HG03439 (cell line): Measurements from ENCODE around the gene GSTA5.
A peak's percentile ranks its signal among the peaks of the same experiment; 100 is the strongest.
"Not testable (repeated sequence)": the region's sequence is repeated elsewhere in the genome, so short reads cannot be mapped to it uniquely, and the experiment has no call there.

Source experiments
- ATAC-seq: cut with Tn5 transposase; IDR thresholded peaks from one replicate; pipeline ENCODE4 v1.9.1; 2021; ENCODE audit warnings: mild to moderate bottlenecking, moderate library complexity; ENCODE audit not compliant: unreplicated experiment

The GSTA5 gene

DNA sequence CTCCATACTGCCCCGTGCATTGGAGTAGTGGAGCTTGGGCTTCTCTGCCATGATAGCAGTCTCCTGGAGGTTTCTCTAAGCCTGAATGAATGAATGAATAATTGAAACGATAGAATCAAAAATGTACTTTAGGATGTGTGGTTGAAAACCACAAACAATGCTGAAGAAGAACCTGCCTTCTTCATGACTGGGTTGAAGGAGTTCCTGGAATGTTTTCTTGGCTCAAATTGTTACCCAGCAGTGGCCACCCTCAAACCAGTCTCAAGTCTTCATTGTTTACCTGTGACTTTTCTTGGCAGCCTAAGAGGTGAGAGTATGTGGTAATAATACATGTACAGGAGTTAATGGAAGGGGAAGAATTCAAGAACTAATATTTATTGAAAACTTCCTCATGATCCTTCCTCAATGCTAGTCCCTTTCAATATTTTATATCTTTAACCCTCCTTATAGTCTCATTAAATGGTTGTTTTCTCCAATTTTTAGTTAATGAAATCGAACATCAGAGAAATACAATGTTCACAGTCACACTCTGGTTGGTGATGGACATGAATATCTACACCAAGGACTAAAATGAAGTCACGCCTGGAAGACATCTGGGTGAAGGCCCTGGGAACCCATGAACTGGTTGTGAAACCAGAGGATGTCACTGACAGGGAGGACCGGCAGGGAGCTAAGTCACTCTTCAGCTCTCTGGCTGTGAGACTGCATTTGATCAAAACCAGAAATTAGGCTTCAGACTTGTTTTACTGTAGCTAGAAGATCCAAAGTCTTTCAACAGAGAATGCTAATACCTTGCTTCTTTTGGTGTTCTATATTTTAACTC lies at the start of gene GSTA5:
GSTA5 (minus strand) TSS at position 51 of the 823 bp plus-strand sequence.
- no peak for ATAC-seq

DNA sequence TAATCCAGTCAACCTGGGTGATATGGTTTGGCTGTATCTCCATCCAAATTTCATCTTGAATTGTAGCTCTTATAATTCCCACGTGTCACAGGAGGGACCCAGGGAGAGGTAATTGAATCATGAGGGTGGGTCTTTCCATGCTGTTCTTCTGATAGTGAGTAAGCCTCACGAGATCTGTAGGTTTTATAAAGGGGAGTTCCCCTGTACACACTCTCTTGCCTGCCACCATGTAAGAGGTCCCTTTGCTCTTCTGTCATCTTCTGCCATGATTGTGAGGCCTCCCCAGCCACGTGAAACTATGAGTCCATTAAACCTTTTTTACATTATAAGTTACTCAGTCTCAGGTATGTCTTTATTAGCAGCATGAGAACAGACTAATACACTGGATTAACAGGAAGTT lies 49.4 kb upstream of the GSTA5 start:
- ATAC-seq = no peak

DNA sequence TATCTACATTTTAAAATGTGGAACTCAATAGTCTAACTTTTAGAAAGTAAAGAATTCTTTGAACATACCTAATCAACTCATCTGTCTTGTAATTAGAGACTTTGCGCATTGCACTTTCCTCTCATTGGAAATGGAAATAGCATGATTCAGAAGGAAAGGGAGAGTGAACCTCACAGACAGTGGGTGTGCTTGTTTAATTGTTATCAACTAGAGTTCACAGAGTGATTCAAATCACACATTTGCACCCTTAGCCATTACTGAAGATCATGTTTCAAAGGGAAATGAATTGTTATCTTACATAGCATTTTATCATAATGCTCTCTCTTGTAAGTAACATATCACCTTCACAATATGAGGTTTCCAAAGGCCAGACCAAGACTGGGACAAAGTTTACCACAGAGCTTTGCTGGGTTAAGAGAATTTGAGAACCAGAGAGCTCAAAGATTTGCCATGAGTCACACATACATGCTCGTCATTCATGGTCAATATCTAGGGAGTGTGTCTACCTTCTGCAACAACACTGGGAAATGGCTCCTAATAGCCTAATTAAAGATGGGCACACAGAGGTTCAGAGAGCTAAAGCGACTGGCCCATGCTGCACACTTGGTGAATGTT lies 47.4 kb upstream of the GSTA5 start:
- ATAC-seq = no peak

DNA sequence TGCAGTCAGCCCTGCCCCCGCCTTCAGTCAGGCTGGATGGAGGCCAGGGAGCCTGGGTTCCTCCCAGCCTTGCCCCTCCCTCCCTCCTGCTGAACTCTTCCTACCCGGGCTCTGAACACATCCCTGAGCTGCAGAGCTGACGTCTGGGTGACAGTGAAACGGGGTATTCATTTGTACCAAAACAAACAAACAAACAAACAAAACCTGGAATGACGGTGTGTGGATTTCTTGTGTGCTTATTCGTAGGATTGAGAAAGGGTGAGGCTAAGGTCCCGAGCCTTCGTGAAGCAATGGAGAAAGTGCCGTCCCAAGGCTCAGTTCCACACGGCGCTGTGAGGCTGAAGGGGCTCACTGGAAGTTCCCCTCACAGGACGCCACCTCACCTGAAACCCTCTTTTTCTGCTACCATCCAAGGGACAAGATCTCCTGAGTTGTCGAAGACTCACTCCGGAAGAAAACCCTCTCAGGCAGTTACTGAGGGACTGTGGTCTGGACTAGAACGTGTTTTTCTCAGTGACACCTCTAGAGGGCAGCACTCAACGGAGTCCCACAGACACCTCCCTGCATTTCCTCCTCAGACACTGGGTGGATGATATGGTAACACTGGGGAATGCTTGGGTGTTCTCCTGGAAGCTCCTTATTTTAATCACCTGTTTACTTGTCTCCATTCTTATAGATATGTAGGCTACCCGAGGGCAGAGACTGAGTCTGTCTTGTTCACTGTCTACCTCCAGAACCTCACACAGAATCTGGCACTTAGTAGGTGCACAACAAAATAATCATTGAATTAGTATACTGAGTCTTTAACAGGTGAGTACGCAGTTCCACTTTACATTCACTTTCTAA lies 41.6 kb upstream of the GSTA5 start:
- ATAC-seq = peak; percentile 99

DNA sequence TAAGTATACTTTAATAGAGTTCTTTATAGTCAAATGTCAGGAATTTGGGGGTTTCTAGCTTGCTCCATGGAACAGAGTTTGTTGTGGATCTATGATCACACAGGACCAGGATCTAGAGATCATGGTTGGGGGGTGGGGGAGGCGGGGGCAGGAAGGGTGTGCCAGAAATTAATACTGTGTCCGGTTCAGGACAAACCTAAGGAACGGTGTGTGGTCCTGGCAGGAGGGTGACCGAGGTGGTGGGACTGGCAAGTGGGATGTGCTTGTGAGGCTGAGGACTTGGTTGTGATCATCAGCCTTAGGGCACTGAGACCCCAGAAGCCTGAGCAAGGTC lies 41.0 kb upstream of the GSTA5 start:
- no peak for ATAC-seq

DNA sequence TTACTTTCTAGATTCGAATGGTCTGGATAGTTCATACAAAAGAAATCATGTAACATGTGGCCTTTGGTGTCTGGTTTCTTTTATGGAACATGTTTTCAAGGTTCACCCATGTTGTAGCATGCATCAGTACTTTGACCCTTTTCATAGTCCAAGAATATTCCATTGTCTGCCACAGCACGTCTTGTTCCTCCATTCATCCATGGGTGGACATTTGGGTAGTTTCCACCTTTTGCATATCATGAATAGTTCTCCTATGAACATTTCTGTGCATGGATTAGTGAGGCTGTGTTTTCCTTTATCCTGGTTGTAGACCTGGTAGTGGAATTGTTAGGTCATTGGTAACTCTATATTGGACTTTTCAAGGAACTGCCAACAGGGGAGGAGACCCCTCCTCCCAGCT lies 37.2 kb upstream of the GSTA5 start:
- ATAC-seq = no peak

DNA sequence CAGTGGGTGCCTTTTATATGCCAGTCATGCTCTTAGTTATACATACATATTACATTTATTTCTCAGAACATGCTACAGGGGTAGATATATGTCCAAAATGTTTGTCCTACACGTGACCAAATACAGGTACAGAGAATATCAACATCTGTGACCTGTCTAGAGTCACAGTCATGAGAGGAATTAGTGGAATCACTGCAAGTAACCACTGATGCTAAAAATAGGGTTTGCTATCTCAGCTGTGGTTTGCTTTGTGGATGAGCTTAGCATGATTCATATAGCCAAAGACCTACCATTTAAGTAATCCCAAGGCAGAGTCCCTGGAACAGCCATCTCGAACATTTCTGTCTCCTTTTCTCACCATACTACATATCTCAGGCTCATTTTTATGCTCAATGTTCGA lies 36.6 kb upstream of the GSTA5 start:
- ATAC-seq = no peak

DNA sequence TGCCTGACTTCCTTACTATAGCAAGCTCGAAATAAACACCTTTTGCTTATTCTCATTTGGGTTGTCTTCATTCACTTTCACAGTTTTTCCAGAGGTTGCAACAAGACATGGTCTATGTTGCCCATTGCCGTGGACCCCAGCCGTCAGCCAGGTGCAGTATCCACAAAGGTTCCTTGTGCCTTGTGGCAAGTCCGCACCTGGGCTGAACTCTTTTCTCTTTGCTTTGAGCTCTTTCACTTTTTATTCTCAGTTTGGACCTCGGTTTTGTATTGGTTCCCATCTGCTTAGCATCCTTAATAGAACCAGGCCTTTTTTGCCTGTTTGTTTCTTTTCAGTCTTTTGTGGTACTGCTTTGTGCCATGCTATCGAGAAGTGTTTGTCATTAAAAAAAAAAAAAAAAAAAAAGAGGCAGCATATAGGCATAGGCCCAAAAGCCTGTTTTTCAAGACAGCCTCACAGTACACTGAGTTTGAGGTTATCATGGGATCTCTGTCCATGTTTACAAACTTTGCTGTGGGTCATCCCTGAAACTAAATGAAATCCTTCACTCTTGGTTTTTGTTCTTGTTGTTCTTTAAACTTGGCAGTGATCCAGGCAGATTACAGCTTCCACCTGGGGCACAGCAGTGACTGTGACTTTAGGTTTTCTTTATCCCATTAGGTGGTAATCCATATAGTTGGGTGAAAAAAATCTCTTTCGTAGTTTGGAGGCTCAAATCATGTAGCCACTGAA lies 35.6 kb upstream of the GSTA5 start:
- no peak for ATAC-seq

DNA sequence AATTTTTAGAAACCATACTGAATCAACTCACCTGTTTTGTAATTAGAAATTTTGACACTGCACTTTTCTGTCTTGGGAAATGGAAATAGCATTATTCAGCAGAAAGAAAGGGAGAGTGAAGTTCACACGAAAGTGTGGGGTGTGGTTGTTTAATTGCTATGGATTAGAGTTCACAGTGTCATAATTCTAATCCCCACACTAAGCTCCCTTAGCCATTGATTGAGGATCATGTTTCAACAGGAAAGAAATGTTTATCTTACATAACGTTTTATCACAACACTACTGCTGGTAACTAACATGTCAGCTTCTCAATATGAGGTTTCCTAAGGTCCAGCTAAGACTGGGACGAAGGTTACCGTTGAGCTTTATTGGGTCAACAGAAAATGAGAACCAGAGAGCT lies 31.4 kb upstream of the GSTA5 start:
- ATAC-seq = no peak

DNA sequence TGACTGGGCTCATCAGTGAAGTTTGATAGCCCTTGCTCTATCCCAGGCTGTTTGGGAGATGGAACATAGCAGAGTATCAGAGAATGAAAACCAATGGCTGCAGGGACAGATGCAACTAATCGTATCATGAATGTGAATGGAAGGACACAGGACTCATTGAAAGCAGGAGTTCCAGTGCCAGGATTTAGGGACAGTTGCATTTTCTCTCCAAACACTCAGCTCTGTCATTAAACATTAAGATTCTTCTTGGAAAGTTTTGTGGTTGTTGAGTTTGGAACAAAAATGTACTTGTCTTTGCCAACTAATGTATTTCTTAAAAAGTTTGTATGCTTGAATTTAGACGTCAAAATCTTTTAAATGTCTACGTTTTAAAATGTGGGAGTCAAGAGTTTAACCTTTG lies 31.0 kb upstream of the GSTA5 start:
- no peak for ATAC-seq

DNA sequence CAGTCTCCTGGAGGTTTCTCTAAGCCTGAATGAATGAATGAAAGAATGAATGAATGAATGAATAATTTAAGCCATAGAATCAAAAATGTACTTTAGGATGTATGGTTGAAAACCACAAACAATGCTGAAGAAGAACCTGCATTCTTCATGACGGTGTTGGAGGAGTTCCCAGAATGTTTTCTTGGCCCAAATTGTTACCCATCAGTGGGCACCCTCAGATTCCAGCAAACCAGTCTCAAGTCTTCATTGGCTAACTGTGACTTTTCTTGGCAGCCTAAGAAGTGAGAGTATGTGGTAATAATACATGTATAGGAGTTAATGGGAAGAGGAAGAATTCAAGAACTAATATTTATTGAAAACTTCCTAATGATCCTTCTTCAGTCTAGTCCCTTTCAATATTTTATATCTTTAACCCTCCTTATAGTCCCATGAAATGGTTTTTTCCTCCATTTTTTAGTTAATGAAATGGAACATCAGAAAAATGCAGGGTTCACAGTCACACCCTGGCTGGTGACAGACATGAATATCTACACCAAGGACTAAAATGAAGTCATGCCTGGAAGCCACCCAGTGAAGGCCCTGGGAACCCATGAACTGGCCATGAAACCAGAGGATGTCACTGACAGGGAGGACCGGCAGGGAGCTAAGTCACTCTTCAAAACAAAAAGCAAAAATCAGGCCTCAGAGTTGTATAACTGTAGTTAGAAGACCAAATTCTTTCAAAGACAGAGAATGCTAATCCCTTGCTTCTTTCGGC lies 29.9 kb upstream of the GSTA5 start:
- not testable (repeated sequence) for ATAC-seq

DNA sequence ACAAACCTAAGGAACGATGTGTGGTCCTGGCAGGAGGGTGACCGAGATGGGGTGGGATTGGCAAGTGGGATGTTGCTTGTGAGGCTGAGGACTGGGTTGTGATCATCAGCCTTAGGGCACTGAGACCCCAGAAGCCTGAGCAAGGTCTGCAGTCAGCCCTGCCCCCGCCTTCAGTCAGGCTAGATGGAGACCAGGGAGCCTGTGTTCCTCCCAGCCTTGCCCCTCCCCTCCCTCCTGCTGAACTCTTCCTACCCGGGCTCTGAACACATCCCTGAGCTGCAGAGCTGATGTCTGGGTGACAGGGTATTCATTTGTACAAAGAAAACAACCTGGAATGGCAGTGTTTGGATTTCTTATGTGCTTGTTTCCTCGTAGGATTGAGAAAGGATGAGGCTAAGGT lies 28.3 kb upstream of the GSTA5 start:
- not testable (repeated sequence) for ATAC-seq

DNA sequence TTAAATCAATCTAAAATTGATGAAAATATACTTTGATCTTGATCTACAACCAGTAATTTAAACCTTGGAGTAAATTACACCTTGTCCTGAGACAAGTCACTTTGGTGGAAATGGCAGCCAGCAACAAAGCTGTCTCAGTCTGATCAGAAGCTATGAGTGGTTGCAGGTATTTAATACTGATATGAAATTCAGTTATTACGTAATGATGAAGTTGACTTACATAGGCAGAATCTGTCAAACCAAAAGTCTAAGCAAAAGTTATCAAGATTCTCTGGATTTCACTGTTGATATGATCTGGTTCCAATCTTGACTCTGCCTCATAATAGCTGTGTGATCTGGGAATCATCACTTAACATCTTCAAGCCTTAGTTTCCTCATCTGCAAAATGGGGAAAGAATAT lies 27.6 kb upstream of the GSTA5 start:
- ATAC-seq = no peak

DNA sequence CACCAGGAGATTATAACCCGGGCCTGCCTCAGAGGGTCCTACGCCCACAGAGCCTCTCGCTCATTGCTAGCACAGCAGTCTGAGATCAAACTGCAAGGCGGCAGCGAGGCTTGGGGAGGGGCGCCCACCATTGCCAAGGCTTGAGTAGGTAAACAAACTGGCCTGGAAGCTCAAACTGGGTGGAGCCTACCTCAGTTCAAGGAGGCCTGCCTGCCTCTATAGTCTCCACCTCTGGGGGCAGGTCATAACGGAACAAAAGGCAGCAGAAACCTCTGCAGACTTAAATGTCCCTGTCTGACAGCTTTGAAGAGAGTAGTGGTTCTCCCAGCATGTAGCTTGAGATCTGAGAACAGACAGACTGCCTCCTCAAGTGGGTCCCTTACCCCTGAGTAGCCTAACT lies 20.5 kb upstream of the GSTA5 start:
- not testable (repeated sequence) for ATAC-seq

DNA sequence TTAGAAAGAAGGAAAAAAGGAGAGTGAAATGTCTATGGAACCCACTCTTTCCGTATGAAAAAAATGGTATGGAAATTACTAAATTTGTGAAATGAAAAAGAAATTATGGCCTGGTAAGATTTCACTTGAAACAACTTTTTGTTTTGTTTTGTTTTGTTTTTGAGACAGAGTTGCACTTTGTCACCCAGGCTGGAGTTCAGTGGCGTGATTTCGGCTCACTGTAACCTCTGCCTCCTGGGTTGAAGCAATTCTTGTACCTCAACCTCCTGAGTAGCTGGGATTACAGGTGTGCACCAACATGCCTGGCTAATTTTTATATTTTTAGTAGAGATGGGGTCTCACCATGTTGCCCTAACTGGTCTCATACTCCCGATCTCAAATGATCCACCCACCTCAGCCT lies 17.8 kb upstream of the GSTA5 start:
- ATAC-seq = no peak

DNA sequence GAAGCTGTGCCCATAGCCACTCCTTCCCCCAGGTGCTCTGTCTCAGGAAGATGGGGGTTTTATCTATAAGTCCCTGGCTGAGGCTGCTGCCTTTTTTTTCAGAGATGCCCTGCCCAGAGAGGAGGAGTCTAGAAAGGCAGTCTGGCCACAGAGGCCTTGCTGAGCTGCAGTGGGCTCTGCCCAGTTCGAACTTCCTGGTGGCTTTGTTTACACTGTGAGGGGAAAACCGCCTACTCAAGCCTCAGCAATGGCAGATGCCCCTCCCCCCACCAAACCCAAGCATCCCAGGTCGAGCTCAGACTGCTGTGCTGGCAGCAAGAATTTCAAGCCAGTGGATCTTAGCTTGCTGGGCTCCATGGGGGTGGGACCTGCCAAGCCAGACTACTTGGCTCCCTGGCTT lies 15.5 kb upstream of the GSTA5 start:
- not testable (repeated sequence) for ATAC-seq

DNA sequence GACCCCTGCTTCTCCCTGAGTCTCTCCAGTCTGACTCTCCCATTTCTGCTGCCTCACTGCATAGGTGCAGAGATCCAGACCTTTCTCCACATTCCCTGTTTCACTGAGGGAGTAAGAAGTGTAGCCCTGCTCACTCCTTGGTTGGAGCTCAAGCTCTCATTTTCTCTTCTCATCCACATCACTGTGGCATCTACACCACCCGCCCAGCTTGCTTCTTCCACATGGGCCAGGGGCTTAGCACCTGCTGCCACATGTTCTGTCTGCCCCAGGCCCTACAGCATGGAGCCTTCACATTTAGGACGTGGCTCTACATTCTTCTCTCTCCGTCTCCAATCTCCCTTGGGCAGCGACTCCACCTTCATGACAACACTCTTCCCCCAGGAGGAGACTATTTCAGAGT lies 8.5 kb upstream of the GSTA5 start:
- ATAC-seq = no peak

DNA sequence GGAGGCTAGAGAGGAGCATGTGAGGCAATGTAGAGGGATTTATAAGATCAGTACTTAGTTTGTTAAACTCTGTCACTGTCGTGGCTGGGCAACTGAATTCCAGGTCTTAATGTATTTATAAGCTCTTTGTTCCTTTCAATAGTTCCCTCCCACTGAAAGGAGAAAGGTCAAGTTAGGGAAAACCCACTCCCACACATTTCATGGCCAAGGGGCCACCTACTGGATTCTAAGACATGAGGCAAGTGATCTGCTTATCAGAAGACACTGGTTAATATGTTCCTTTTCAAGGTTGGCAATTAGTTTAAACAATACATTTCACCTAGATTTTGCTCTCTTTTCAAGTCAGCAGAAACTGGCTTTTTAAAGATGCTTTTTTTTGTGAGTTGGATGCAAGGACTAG lies 5.4 kb upstream of the GSTA5 start:
- no peak for ATAC-seq

DNA sequence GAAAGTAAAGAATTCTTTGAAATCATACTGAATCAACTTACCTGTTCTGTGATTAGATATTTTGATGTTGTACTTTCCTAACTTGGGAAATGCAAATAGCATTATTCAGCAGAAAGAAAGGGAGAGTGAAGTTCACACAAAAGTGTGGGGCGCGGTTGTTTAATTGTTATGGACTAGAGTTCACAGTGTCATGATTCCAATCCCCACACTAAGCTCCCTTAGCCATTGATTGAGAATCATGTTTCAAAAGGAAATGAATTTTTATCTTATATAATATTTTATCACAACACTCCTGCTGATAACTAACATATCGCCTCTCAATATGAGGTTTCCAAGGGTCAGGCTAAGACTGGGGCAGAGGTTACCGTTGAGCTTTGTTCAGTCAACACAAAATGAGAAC lies 3.0 kb upstream of the GSTA5 start:
- ATAC-seq = no peak
